Embryonic facial prominence (tissue), 1 donor: Measurements from ENCODE around the gene NR2F1-AS1.
"Not testable (repeated sequence)": the region's sequence is repeated elsewhere in the genome, so short reads cannot be mapped to it uniquely, and the experiment has no call there.

ENCODE experiments used
- DNase-seq: peaks from one replicate; pipeline ENCODE4 v3.0.0-alpha.2; 2016; ENCODE audit errors: extremely low spot score

Gene NR2F1-AS1

DNA sequence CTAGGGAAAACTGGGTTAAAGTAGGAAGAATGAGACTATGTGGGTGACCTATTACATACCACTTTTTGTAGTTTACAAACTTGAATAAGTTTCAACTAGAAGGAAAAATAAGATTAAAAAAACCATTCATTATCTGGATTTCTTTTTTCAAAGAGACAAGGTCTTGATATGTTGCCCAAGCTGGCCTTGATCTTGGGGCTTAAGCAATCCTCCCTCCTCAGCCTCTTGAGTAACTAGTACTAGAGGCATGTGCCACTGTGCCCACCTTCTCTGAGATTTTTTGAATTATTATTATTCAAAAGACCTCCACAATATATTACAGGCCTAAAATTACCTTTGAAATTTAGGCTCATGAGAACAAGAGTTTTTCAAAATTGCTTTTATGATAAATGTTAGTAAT is 63.2 kb downstream of the NR2F1-AS1 start:
- no peak for DNase-seq

DNA sequence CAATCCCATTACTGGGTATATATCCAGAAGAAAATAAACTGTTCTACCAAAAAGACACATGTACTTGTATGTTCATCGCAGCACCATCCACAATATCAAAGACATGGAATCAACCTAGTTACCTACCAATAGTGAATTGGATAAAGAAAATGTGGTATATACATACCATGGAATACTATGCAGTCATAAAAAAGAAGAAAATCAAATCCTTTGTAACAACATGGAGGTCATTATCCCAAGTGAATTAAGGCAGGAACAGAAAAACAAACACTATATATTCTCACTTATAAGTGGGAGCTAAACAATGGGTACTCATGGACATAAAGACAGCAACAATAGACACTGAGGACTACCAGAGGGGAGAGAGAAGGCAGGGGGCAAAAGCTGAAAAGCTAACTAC is 67.7 kb downstream of the NR2F1-AS1 start:
- no peak for DNase-seq

- DNase-seq: no peak
Measured at GRCh38 chr5:93512799-93513198, 68.2 kb downstream of the NR2F1-AS1 start.

GRCh38 chr5:93511445-93511844 is 69.6 kb downstream of the NR2F1-AS1 start:
- no peak for DNase-seq

DNA sequence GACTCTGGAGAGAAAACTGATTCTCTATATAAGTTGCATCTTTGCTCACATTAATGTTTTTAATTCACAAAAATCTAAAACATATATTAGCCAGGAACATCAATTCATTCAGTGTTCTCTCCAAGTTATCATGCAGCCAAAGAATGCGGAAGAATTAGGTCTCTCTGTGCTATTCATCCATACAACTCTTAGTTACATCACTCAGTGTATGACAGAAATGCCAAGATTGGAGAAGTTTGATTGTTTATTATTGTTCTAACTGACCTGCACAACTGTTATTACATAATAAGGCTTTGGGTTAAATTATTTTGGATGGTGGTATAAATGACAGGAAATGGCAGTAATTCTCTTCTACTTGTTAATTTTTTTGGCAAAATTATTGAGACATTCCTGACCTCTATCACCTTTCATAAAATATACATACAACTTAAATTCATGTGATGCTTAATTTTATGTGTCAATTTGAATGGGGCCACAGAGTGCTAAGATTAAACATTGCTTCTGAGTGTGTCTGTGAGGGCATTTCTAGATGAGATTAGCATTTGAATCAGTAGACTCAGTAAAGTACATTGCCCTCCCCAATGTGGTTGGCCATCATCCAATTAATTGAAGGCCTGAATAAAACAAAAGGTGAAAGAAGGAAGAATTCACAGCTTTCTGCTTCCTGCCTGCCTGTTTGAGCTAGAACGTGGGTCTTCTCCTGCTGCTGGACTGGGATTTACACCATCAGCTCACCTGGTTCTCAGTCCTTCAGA is 70.2 kb downstream of the NR2F1-AS1 start:
- no peak for DNase-seq

GRCh38 chr5:93505553-93505952 is 75.5 kb downstream of the NR2F1-AS1 start:
- DNase-seq: not testable (repeated sequence)

- DNase-seq: no peak
Measured at GRCh38 chr5:93503598-93504067, 77.4 kb downstream of the NR2F1-AS1 start.

DNA sequence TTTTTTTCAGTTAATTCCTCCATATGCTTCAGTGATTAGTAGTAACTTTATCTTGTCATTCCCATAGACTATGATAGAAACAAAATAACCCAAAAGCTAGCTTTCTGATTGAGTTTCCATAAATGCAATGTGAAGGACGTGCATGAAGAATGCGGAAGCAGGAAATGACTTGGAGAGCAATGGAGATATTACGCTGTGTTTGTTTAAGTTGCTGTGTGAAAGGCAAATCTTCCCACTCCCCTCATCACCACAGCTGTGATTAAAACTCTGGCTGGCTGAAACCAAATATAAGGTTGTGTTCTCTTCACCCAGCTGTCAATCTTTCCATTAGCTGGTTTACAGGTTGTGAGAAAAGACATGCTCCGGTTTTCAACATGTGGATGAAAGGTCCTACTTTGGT is 83.9 kb downstream of the NR2F1-AS1 start:
- DNase-seq: no peak

- DNase-seq: no peak
Measured at GRCh38 chr5:93479982-93480509, 101.0 kb downstream of the NR2F1-AS1 start.

GRCh38 chr5:93477816-93478215 is 103.2 kb downstream of the NR2F1-AS1 start:
- DNase-seq: no peak

DNA sequence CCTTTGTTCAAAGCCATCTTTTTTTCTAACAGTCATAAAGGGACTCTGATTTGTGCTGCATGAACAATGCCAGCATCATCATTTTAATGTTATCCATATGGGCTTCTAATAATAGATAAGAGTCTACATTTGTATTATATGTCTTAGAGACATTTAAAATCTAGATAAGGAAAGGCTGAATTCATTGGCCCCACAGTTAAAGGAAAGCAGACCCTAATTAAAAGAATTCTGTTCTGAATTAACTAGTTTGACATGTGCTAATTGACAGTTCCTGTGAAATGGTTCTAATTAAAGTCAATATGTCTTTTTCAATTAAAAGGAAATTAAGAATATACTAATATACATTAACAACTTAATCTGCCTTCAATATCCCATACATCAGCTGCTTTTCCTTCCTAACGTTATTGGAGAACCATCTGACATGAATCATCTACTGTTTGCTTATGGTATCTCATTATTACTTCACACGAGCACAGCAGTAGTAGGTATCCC is 104.7 kb downstream of the NR2F1-AS1 start:
- no peak for DNase-seq

GRCh38 chr5:93462916-93463315 is 118.1 kb downstream of the NR2F1-AS1 start:
- no peak for DNase-seq

- DNase-seq: no peak
Measured at GRCh38 chr5:93461756-93462155, 119.3 kb downstream of the NR2F1-AS1 start.

DNA sequence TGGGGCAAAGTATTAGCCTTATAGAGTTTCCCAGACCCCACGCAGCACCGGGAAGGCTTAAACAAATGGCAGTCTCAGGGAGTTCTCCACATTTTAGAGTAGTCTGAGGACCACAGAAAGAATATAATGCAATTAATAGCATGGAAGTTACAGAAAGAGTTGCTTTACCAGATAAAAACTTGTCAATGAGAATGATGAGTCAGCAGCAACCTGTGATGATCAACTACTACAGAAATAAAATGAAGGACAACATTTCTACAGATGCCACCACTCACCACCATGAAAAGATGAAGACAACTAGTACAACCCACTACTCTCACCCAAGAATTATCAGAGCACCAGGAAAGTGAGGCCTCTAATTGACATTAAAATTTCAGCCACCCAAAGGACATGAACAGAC is 120.7 kb downstream of the NR2F1-AS1 start:
- no peak for DNase-seq

- not testable (repeated sequence) for DNase-seq
Measured at GRCh38 chr5:93456796-93457195, 124.2 kb downstream of the NR2F1-AS1 start.

DNA sequence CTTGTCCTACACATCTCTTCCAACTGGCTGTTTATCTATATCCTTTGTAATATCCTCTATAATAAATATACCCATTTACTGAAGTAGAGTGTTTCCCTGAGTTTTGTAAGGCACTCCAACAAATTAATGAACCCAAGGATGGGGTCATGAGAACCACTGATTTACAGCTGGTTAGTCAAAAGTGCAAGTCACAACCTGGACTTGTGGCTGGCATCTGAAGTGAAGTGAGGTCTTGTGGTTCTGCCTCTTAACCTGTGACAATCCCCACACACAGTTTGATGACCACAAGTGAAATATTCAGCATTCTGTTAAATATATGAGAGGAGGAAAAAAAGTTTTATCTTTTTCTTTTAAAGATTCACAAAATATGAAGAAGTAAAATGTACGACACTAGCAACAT is 126.1 kb downstream of the NR2F1-AS1 start:
- DNase-seq: no peak

DNA sequence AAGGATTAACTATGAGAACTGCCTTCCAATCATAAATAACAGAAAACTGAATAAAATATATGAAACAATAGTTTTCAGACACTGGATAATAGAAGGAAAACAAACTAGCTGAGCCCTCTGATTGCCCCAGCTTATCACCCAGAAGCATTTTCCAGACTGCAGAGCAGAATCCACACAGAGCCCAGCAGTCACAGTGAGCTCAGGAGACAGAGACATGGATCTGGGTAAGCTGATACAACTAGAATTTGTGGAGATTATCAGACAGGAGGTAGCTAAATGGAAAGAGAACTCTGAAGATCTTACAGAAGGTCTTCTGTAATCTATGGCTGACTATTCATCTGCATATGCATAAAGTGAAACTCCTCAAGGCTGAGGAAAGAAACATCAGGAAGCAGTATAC is 128.8 kb downstream of the NR2F1-AS1 start:
- no peak for DNase-seq

DNA sequence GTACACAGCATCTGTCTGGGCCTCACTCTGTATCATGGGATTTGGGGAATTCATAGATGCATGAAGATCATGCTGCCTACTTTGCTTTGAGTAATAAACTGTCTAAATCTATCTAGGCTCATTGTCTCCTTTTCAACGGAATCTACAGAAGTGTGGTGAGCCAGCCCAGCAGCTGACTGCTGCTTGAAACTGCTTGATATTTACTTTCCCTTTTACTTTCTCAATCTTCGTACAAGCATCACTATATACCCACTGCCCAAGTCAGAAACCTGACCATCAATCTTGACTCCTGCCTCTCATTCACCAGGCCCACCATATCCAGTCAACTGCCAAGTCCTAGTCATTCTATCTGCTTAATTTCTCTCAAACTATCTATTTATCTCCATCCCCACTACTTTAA is 142.9 kb downstream of the NR2F1-AS1 start:
- DNase-seq: no peak

DNA sequence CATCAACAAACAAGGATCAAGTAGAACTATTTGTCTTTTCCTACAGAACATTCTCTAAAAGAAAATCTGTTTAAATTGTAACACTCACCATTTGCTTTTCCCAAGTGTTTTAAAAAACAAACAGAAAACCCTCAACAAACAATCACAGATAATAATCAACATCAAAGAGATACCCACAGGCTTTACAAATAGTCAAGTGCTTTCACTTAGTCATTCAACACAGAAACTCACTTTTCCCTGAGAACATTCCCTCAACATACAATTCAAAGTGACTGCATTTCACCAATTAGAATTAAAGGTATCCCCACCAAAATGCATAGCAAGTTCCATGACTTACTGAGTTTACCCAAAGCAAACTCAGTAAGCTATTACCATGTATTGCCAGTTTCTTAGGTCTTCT is 144.9 kb downstream of the NR2F1-AS1 start:
- no peak for DNase-seq

GRCh38 chr5:93433422-93433821 is 147.6 kb downstream of the NR2F1-AS1 start:
- DNase-seq: no peak

GRCh38 chr5:93431250-93431649 is 149.8 kb downstream of the NR2F1-AS1 start:
- no peak for DNase-seq

GRCh38 chr5:93430673-93431199 is 150.3 kb downstream of the NR2F1-AS1 start:
- DNase-seq: no peak

GRCh38 chr5:93430118-93430517 is 150.9 kb downstream of the NR2F1-AS1 start:
- DNase-seq: no peak
